NCI-H524 treated with DMSO at 0.1 percent for 48 hours (cell line): Measurements from ENCODE around the gene SH3PXD2A.

ENCODE experiments used
- DNase-seq: peaks from one replicate; lab custom pipeline; 2025; lab: John Stamatoyannopoulos, UW

The SH3PXD2A gene

DNA sequence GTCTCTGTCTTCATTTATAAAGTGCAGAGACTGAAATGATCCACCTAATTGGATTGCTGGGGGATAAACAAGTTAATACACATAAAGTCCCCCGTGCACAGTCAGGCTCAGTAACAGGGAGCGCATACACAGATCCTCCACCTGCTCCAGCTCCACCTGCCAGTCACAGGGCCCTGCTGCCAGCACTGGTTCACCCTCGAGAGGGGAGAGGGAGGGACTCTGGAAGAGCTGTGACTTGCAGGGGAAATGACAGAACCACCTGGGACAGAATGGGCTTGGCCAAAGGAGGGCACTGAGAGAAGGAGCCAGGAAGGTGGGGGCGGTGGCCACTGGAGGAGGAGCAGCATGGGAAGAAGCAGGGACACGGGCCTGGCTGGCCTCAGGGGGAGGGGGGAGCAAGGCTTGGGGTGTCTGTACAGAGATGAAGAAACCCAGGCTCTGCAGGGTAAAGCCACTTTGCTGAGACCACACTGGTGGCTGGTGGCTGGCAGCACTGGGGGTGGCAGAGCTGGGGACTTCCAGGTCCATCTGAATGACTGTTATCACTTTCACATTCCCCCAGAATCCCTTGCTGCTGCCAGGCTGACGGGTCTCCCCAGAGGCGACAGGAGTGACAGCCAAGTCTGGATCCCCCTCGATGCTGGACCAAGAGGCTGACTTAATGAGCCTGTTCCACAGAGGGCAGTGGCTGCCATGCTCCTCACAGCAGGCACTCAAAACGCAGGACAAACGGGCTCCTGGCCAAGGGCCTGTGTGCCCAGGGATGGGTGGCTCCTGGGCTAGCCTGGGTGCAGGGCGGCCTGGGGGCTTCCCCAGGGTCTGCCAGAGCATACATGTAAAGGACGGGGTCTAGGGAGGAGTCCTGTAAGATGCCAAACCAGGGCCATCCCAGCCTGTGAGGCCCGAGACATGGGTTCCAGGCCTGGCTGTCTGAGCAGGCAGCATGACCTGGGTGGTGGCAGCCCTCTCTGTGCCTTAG lies 151.1 kb downstream of the SH3PXD2A start:
- DNase-seq = no peak

DNA sequence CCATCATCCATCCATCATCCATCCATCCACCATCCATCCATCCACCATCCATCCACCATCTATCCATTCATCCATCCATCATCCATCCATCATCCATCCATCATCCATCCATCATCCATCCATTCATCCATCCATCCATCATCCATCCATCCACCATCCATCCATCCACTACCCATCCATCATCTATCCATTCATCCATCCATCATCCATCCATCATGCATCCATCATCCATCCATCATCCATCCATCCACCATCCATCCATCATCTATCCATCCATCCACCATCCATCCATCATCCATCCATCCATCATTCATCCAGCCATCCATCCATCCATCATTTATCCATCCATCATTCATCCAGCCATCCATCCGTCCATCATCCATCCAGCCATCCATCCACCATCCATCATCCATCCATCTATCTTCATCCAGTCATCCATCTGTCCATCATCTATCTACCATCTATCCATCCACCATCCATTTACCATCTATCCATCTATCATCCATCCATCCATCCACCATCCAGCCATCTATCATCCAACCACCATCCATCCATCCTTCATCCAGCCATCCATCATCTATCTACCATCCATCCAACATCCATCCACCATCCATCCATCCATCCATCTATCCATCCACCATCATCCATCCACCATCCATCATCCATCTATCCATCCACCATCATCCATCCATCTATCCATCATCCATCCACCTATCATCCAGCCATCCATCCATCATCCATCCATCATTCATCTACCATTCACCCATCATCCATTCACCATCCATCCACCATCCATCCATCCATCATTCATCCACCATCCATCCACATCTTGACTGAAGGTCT lies 153.8 kb downstream of the SH3PXD2A start:
- DNase-seq = no peak

DNA sequence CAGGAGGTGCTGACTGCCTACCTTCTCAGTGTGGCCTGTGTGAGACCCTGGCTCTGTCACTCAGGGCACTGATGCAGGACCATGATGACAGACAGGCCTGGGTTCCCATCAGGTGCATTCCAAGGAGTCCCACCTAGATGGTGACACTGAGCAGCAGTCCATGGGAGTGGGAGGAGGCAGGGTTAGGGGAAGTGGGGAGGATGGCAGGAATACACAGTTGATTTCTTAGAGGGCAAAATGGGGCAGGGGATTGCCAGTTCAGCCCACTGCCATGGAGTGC lies 155.0 kb downstream of the SH3PXD2A start:
- no peak for DNase-seq

DNA sequence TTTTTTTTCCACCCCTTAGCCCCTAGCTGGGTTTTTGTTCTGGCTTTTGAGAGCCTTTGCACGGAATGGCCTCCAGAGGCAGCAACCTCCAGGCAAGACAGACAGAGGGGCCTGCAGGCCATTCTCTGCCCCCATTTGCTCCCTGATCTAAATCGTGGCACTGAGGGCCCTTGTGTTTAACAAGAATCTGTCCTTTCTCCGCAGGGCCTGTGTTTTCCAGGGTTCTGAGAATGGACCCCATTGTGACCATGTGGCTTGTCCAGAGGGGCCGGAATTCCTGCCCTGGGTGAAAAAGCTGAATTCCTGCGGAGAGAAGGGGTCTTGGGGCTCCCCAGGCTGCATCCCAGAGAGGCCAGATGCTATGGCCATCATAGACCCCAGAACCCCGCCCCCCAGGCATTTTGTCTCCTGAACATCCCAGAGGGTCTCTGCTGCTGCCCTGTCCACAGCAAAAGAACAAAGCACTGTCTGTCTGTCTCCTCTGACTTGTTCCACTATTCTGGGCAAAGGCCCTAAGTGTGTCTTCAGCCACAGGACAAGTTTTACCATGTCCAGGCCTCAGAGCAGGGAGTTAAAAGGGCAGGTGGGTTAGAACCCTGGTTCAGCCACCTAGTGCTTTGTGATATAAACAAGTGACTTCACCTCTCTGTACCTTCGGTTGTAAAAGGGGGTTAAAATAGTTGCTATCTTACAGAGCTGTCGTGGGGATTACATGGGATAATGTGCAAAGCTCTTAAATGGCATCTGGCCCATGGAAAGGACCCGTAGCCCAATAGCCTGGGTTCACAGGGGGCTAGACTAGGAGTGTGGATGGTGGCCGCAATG lies 155.6 kb downstream of the SH3PXD2A start:
- no peak for DNase-seq

DNA sequence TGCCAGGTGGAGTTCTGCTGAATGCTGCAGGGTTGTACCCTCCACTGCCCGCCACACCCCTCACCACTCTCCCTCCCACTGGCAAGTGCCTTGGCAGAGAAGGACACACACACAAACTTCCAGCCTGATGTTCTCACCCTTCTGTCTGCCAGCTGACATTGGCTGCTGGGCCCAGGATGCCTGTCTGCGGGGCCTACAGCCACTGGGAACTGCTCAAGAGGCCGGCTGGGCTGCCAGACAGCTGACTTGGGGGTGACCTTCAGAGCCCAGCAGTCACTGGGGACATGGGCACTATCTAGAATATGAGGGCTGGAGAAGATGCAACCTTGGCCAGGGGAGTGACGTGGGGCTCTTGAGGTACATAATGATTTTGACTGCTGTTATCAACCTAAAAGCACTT lies 157.1 kb downstream of the SH3PXD2A start:
- no peak for DNase-seq

DNA sequence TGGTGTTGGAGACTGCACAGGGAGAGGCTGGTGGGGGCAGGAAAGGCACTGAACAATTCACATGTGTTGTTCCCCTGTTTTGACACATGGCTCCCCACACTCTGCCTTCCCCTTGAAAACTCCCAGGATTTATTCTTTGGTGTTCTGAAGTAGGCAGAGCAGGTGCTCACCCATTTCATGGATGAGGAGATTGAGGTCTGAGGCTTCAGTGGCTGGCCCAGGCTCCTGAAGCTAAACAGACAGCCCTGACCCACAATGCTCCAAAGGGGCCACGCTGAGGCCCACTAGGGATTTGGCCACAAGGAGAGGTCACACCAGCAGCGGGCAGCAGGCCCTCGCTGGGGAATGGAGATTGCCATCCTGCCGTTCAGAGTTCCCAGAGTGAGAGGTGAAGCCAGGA lies 157.6 kb downstream of the SH3PXD2A start:
- DNase-seq = no peak

DNA sequence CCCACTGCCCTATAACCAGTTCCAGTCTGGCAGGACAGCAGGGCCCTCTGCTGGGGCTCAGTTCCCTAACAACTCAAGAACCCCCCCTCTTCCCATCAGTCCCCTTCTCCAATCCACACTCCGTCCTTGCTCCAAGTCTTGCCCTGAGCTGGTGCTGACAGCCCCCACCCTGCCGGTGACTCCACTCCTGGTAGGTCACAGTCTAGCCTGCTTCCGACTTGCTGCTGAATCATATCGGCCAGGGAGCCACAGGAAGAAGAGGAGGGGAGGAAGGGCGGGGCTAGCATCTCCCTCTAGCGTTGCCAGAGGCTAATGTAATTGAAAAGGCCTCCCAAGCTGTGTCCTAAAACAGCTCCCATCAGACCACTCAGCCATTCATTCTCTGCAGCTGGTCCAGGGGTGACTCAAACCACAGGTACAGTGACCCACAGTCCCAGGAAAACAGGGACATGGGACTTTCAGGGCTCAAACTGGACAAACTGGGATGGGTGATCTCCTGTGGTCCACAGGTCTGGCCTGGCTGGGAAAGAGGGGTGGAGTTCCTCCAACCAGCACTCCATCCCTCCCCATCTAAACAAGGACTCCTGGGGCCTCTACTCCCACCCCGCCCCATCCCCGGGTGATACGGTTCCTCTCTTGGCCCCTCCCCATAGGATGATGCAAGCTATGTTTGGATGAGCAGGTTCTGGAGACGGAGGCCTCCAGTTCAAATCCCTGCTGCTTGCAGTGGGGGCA lies 158.8 kb downstream of the SH3PXD2A start:
- no peak for DNase-seq

DNA sequence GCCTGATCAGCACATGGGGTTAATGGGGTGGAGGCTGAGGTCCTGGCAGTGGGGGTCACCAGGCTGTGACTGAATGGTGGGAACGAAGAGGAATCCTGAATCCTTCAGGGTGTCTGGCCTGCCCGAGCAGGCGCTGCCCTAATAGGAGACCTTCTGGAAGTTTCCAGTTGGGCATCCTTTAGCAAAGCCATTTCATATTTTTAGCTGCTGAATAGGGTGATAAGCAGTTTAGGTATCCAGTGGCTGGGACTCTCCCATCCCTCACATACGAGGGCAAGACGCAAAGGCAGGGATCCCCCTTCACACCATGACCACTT lies 159.3 kb downstream of the SH3PXD2A start:
- no peak for DNase-seq

DNA sequence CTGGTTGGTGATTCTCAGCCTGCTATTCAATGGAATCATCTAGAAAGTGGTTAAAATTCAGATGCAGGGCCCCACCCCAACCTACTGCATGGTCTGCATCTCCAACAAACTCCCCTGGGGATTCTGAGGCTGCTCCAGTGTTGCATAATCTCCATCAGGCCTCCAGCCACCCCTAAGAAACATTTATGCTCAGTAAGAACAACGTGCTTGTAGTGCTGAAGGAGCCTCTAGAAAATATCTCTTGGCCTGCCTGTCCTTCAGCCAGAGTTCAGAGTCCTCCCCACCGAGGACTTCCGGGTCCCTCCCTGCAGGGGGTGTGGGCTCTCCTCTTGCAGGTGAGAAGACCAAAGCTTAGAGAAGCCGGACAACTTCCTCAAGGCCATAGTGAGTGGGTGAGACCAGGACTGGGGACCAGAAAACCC lies 159.8 kb downstream of the SH3PXD2A start:
- DNase-seq = no peak

DNA sequence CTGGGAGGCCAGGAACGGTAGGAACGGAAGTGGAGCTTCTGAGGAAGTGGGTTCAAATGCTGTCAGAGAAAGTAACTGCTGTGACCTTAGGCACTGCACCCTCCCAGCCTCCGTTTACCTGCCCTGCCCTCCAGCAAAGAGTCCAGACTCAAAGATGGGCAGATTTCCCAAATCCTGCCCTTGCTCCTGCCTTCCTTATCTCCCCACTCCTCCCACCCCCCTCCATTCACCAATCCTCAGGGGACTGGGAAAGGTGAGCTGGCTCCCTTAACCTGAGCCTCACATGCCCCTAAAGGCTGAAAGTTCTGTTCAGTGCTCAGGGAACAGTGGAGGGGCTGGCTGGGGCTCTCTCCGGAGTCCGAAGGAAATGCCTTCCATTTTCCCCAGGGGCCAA lies 161.6 kb downstream of the SH3PXD2A start:
- no peak for DNase-seq

DNA sequence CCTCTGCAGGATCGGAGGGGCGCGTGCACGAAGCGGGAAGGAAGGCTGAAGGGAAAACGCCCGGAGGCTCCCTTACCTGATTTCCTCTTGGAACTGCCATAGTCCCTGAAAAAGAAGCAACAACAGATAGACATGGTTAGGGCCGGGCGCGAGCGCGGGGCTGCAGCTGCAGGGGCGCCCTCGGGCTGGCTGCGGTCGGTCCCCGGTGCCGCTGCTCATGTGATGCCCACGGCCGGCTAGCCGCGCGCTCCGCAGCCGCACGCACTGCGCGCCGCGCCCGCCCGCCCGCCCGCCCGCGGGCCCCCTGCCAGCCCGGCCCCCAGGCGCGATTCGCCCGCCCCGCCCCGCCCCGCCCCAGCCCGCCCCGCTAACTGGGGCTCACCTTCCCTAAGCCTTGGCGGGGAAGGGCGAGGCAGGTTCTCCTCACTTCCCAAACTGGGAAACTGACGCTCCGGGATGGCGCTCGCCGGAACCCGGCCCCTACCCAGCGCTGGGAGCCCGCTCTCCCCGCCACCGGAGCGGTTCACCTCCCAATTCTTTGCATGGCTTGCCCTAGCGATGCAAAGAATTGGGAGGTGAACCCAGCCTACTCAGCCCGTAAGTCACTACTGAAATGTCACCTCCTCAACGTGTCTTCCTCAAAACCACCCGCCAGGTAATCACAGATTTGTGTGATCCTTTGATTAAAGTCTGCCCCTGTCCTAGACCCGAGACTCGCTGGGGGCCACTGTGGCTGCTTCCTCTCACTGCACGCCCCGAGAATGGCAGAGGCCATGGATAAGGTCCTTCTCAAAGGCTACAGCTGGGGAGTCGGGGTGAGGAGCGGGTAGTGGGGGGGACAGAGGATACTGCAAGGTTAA lies 162.2 kb downstream of the SH3PXD2A start:
- no peak for DNase-seq

DNA sequence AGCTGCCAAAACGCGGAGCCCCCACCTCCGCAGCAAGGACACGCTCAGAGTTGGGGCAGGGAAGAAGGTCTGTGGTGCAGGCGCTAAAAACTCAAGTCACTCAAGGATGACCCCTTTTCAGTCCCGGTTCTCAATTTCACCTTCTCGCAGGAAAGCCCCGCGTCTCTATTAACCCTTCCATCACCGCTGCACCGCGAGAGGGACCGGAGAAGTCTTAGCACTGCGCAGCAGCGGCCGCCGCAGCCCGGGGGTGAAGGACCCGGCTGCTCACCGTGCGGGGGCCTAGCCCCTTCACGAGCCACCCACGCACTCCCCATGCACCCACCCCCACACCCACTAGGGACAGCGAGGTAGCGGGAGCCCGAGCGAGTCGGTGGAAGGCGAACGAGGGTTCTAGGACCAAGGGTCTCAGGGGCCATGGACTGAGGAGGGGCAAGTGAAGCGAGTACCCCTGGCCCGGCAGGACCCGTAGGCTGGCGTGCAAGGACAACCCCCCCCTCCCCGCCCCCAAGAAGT lies 162.9 kb downstream of the SH3PXD2A start:
- DNase-seq = no peak

DNA sequence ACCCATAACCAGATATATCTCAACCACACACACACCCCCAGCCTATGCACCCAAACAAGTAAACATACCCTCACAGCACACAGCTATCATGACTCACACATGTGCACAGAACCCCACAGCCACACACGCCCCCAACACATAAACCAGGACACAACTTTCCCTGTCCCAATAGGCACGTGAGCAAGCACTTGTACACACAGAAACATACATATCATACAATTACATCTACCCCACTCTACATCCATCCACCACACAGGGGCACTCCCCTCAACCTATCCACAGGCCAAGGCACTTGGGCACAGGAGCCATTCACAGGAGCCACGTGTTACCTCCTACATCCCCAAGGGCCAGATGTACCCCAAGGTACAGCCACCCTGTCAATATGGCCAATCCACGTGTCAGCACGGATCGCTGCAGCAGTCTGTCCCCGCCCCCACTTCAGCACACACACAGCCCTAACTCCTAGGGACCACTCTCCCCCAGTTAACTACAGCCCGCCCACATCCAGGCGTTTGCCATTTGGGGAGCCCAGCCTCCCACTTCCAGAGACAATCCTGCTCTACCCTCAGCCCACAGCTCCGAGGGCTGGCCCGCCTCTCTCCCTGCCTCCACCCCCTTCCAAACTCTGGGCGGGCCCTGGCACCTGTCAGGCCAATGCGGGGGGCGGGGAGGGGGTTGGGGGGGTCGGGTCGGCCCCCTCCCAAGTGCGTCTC lies 163.5 kb downstream of the SH3PXD2A start:
- no peak for DNase-seq

DNA sequence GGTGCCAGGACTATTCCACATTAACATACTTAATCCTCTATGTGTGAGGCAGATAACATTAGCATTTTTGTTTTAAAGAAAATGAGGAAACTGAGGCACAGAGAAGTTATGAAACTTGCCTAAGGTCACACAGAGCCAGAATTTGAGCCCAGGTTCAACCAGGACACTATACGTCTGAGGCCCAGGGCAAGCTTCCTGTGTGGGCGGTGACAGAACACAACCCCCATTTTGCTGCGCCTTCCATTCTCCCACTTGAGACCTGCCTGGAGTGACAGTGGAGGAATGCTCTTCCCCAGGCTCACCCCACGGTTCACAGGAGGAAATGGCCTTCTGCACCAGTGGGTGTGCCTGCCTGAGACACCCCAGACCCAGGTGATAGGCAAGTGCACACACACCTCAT lies 164.1 kb downstream of the SH3PXD2A start:
- no peak for DNase-seq

DNA sequence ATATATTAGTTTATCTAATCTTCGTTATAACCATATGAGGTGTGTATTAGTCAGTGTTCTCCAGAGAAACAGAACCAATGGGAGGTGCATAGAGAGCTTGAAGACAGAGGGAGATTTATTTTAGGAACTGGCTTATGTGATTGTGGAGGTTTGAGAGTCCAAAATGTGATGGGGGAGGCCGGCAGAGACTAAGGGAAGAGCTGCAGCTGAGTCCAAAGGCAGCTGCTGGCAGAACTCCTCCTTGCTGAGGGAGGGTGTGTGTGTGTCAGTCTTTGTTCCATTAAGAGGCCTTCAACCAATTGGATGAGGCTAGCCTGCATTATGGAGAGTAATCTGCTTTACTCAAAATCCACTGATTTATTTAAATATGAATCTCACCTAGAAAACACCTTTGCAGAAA lies 165.1 kb downstream of the SH3PXD2A start:
- no peak for DNase-seq

DNA sequence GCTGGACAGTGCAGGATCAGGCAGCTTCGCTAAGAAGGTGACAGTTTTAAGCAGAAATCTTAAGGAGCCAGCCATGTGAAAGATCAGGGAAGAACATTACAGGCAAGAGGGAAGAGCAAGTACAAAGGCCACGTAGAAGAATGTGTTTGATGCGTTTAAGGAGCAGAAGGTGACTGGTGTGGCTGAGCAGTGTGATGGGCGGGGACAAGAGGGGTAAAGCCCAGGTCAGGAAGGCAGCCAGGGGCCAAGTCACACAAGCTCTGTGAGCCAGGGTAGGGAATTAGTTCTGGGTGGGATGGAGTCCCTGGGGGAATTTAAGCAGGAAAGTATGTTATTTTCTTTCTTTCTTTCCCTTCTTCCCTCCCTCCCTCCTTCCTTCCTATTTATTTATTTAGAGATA lies 166.9 kb downstream of the SH3PXD2A start:
- no peak for DNase-seq

DNA sequence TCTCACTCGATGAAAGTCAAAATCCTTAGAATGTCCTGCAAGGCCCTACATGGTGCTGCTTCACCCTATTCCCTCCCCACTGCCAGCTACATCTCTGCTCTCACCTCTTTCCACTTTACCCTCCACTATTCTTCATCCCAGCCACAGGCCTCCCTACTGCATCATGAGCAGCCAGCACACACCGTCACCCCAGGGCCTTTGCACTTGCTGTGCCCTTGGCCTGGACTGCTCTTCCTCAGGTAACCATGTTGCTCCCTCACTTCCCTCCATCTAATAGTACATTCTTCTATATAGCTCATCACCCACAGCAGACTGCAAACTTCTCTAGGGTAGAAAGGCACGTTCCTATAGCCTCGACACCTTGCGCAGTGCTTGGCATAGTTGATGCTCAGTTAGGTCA lies 167.7 kb downstream of the SH3PXD2A start:
- DNase-seq = no peak

DNA sequence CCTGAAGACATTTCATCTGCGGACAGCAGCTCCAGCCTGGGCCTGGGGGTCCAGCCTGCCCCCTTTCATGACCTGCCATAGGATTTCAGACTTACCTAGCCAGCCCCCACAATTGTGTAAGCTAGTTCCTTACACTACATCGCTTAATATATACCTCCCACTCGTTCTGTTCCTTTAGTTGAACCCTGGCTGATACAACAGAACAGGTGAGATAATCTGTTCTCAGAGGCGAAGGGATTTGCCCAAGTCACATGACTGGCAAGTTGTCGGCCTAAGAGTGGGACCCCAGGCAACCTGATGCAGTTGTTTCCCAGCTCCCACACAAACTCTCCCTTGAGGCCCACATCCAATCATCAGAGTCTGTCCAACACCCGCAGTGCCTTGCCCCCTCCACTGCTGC lies 168.2 kb downstream of the SH3PXD2A start:
- DNase-seq = no peak

DNA sequence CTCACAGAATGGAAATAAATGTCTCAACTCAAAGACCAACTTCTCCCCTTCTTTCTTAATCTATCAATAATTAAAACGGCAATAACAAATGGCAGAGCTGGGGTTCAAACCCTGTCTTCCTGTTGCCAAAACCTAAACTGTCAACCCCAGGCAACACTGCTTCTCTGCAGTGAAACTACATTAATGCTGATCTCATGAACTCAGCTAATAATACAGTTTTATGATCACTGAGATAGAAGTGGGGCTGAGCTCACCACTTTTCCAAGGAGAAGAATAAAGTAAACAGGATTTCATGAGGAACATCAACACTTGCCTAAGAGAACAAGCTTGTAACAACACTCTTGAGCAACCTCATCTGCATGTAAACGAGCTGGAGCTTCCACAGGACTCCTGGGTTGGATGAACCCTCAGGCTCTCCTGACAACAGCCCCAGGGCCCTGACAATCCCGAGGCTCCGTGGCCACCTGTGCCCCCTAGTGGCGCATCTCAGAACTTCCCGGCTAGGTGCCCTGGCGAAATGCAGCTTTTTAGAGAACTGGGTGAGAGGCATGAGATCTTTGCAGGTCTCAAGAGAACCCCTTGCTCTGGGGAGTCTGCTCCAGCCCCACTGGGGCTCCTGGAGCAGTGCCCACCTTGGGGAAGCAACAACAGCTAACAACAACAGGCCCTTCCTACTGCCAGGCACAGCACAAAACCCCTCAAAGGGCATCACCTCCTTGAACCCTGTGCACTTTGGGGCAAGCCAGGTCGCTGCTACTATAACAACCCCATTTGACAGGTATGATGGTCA lies 169.3 kb downstream of the SH3PXD2A start:
- no peak for DNase-seq
